Ovary (tissue), 9 donors: ENCODE data around the gene OBI1. TPM values are rescaled to one million over a fixed set of nuclear protein-coding genes. Genes with fewer than 3 reads are reported as not detected.

Experiments
- DNase-seq, 5 donors: peaks; one replicate each; pipeline ENCODE4 v3.0.0-alpha.2; 2019 to 2020
- H3K27ac ChIP-seq, 2 donors: fragments of 200-600 bp; one replicate each; pipeline versions ENCODE4 v1.5.1 to v1.8.0; 2019 to 2022
- H3K27me3 ChIP-seq: fragments of 200-600 bp; one replicate; pipeline ENCODE4 v1.8.0; 2022
- H3K36me3 ChIP-seq: fragments of 200-600 bp; sonication (generic); one replicate; pipeline ENCODE4 v1.5.1; 2019
- H3K4me1 ChIP-seq: one replicate; pipeline ENCODE4 v1.8.1; 2013; ENCODE audit warnings: mild to moderate bottlenecking, moderate library complexity; ENCODE audit not compliant: insufficient read depth
- H3K4me3 ChIP-seq: fragments of 200-600 bp; sonication (generic); one replicate; pipeline ENCODE4 v1.5.1; 2017
- H3K9me3 ChIP-seq, 2 donors: fragments of 200-600 bp in 1 of 2; sonication (generic) in 1 of 2; one replicate each; pipeline versions ENCODE4 v1.5.1 to v1.8.1; 2013 to 2019; ENCODE audit warnings: mild to moderate bottlenecking in 1 of 2, moderate library complexity in 1 of 2
- EP300 ChIP-seq: sonication (generic); formaldehyde crosslinking; IDR thresholded peaks from one replicate; pipeline ENCODE4 v1.6.1; 2017; ENCODE audit warnings: antibody characterized with exemption
- POLR2A ChIP-seq: fragments of 450-650 bp; IDR thresholded peaks from one replicate; pipeline ENCODE4 v1.6.1; 2017; ENCODE audit warnings: antibody characterized with exemption, mild to moderate bottlenecking, moderate library complexity
- WGBS, 3 donors: extraction: QIAGEN DNeasy Blood & Tissue Kit in 1 of 3; methylation state at CpG; one replicate each; pipeline versions ENCODE4 v1.1.5 to v1.1.7; 2013 to 2017; 5-methylcytosine and 5-hydroxymethylcytosine counted together
- intact Hi-C, 4 donors: fragments of 100-400 bp; cut with DNase I; formaldehyde crosslinking; loops; one replicate each; pipeline versions ENCODE4 v1.11.0 to v1.15.1; 2022 to 2023
- polyA plus RNA-seq, 2 donors: library from polyadenylated mRNA; stranded (reverse); fragments of 200-250 nt in 1 of 2; fragments of 350-450 nt in 1 of 2; fragmentation: Illumina TruSeq in 1 of 2; extraction: RNeasy Lipid Tissue Mini Kit (QIAGEN cat#74804) in 1 of 2; gene quantifications; one replicate each; pipeline ENCODE4 v1.2.3, GENCODE V29; 2013 to 2014
- total RNA-seq, 7 donors: library from RNA; depleted of rRNA in 2 of 7; stranded (reverse); fragments of >200 nt in 2 of 7; fragmentation: NEBNext Ultra II Directional in 3 of 7; extraction: Animal tissue kit (Norgen Biotek cat#: 25700) in 3 of 7; gene quantifications; one replicate each; pipeline versions ENCODE4 v1.1.0 to v1.2.4, GENCODE V29; 2016 to 2023
- TF ChIP-seq, protein P1 (sequence below), 3 donors: fragments of 450-650 bp in 2 of 3; fragments of 200-600 bp in 1 of 3; IDR thresholded peaks; one replicate each; pipeline versions ENCODE4 v1.5.1 to v1.8.0; 2016 to 2022; ENCODE audit warnings: antibody characterized with exemption in 3 of 3, mild to moderate bottlenecking in 1 of 3
- donor health status: DM: no; HTN: no; CAD: no; lungs with moderate emphysema.
- donor health status: DM: no; HTN: no; CAD: no.
- donor health status: Bipolar disorder and iron deficiency.
- donor health status: DM: yes; HTN: yes; CAD: no.
- donor health status: DM: no; HTN: no; CAD: no.
- donor health status: DM: yes; HTN: yes; CAD: no.

Gene OBI1
- total and polyA plus RNA-seq, 9 donors, result 6.5 to 14.0 (median 10.0) TPM

DNA sequence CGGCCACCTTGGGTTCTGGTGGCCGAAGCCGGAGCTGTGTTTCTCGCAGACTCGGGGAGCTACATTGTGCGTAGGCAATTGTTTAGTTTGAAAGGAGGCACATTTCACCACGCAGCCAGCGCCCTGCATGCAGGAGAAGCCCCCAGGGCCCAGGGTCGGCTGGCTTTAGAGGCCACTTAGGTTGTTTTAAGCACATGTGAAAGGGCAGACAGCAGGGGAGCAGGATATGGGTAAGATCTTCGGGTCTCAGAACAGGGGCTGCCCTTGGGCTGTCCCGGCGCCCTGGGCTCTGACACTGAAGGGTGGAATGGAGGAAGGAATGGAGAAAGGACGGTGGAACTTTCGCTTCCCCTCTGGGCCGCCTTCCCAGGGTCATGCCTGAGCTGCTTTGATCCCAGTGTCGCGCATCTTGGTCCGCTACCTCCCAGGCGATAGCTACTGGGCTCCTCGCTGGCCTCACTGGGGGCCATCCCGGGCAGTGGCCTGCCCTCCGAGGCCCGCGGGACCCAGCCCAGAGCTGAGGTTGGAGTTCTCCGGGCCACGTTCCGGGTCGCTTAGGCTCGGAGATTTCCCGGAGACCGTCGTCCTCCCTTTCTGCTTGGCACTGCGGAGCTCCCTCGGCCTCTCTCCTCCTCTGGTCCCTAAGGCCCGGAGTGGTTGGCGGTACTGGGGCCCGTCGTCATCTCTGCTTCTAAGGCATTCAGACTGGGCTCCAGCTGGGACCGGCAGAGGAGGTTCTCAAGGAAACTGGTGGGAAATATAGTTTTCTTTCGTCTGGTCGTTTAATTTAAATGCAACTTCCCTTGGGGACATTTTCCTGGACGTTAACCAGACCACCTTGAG is 51.3 kb downstream of the OBI1 start:
- Histone ChIP-seq H3K36me3 (no peaks in the 10 kb centered on the region), H3K27ac (no peak overlapping the region), H3K27me3 (no peaks in the 10 kb centered on the region), H3K9me3 (no peaks in the 10 kb centered on the region), H3K4me3 (no peak overlapping the region), H3K4me1 (peaks cover 17% of the 10 kb centered on the region)
- WGBS, 3 donors, result 14 to 19% (median 14%) methylated on average over 40 to 42 of the region's 42 CpGs
- DNase-seq, result no peak
- TF ChIP-seq POLR2A (no peak), EP300 (no peak)
- TF ChIP-seq, protein P1, sequence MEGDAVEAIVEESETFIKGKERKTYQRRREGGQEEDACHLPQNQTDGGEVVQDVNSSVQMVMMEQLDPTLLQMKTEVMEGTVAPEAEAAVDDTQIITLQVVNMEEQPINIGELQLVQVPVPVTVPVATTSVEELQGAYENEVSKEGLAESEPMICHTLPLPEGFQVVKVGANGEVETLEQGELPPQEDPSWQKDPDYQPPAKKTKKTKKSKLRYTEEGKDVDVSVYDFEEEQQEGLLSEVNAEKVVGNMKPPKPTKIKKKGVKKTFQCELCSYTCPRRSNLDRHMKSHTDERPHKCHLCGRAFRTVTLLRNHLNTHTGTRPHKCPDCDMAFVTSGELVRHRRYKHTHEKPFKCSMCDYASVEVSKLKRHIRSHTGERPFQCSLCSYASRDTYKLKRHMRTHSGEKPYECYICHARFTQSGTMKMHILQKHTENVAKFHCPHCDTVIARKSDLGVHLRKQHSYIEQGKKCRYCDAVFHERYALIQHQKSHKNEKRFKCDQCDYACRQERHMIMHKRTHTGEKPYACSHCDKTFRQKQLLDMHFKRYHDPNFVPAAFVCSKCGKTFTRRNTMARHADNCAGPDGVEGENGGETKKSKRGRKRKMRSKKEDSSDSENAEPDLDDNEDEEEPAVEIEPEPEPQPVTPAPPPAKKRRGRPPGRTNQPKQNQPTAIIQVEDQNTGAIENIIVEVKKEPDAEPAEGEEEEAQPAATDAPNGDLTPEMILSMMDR (IDR thresholded peaks at IDR 0.05), result no peak
- intact Hi-C loops, result no loop called here

GRCh38 chr13:78606471-78607408 is 52.2 kb downstream of the OBI1 start:
- H3K9me3 ChIP-seq, result no peaks in the 10 kb centered on the region
- H3K27ac ChIP-seq, result no peak overlapping the region
- 11 to 13% (median 12%) methylated on average over 30 of the region's 30 CpGs for WGBS, 3 donors
- H3K27me3 ChIP-seq, result no peaks in the 10 kb centered on the region
- H3K4me1 ChIP-seq, result peaks cover 19% of the 10 kb centered on the region
- no peak for DNase-seq
- TF ChIP-seq POLR2A, result no peak
- TF ChIP-seq EP300, result no peak
- TF ChIP-seq, protein P1 (IDR thresholded peaks at IDR 0.05), result no peak
- intact Hi-C loops, result no loop called here
- H3K36me3 ChIP-seq, result no peaks in the 10 kb centered on the region
- H3K4me3 ChIP-seq, result no peak overlapping the region

- H3K9me3 ChIP-seq, result no peaks in the 10 kb centered on the region
- DNase-seq, result no peak
- peaks cover 24% of the 10 kb centered on the region for H3K4me1 ChIP-seq
- intact Hi-C loops, result no loop called here
- no peak overlapping the region for H3K4me3 ChIP-seq
- no peak for TF ChIP-seq EP300
- TF ChIP-seq, protein P1 (IDR thresholded peaks at IDR 0.05), result no peak
- no peak for TF ChIP-seq POLR2A
- no peaks in the 10 kb centered on the region for H3K36me3 ChIP-seq
- no peaks in the 10 kb centered on the region for H3K27me3 ChIP-seq
- H3K27ac ChIP-seq, result no peak overlapping the region
- 4 to 6% (median 5%) methylated on average over 20 of the region's 20 CpGs for WGBS, 3 donors
Observed at GRCh38 chr13:78604782-78605611, 54.0 kb downstream of the OBI1 start.
